HFF-Myc (cell line): ENCODE measurements around the gene FAM234B.
"Not testable (repeated sequence)": the region's sequence is repeated elsewhere in the genome, so short reads cannot be mapped to it uniquely, and the experiment has no call there.

Source experiments
- DNase-seq: peaks from one replicate; pipeline ENCODE4 v3.0.0-alpha.2; 2011; ENCODE audit warnings: low read depth; ENCODE audit errors: extremely low read depth
- H3K4me3 ChIP-seq: replicated peaks from 2 replicates; pipeline ENCODE4 v1.5.1; 2011; ENCODE audit warnings: low read depth, mild to moderate bottlenecking, control low read depth, low read length
- CTCF ChIP-seq: IDR thresholded peaks from 2 replicates; pipeline ENCODE4 v1.5.1; 2012; ENCODE audit warnings: mild to moderate bottlenecking, low read depth, low read length, control low read depth; ENCODE audit errors: missing control alignments

The FAM234B gene

GRCh38 chr12:13075786-13076570 lies 31.8 kb downstream of the FAM234B start:
- no peak for TF ChIP-seq CTCF
- DNase-seq = no peak

GRCh38 chr12:13079440-13079906 lies 35.3 kb downstream of the FAM234B start:
- no peak overlapping the region for H3K4me3 ChIP-seq
- no peak for TF ChIP-seq CTCF
- no peak for DNase-seq

More at GRCh38 chr12:13075786-13076570, 31.8 kb downstream of the FAM234B start:
- no peak overlapping the region for H3K4me3 ChIP-seq

GRCh38 chr12:13080266-13080665 lies 36.1 kb downstream of the FAM234B start:
- TF ChIP-seq CTCF = no peak
- DNase-seq = no peak
- no peak overlapping the region for H3K4me3 ChIP-seq

GRCh38 chr12:13082861-13083260 lies 38.7 kb downstream of the FAM234B start:
- TF ChIP-seq CTCF = no peak
- no peak overlapping the region for H3K4me3 ChIP-seq
- no peak for DNase-seq

- H3K4me3 ChIP-seq, DNase-seq: not testable (repeated sequence)
Measured at GRCh38 chr12:13083638-13084037, 39.5 kb downstream of the FAM234B start.

- no peak overlapping the region for H3K4me3 ChIP-seq
Measured at GRCh38 chr12:13084898-13085640, 40.9 kb downstream of the FAM234B start.

More at GRCh38 chr12:13084898-13085640, 40.9 kb downstream of the FAM234B start:
- DNase-seq = no peak
- no peak for TF ChIP-seq CTCF
